Psoas muscle (tissue), 8 donors: ENCODE measurements around the gene COQ8A. TPM values are rescaled to one million over a fixed set of nuclear protein-coding genes. Genes with fewer than 3 reads are reported as not detected.

Experiments used
- ATAC-seq, 4 donors: fragments of 200-7000 bp; cut with Tn5 transposase; one replicate each; pipeline ENCODE4 v1.9.1; 2020; ENCODE audit warnings: moderate library complexity in 3 of 4, mild to moderate bottlenecking in 2 of 4
- DNase-seq, 2 donors: peaks; one replicate each; pipeline ENCODE4 v3.0.0-alpha.2; 2020
- H3K27ac ChIP-seq: fragments of 200-600 bp; one replicate; pipeline ENCODE4 v1.8.0; 2022
- H3K27me3 ChIP-seq, 3 donors: fragments of 200-600 bp in 1 of 3; one replicate each; pipeline versions ENCODE4 v1.6.1 to v1.8.0; 2013 to 2022; ENCODE audit warnings: low read length in 2 of 3, mild to moderate bottlenecking in 2 of 3, moderate library complexity in 1 of 3; ENCODE audit not compliant: insufficient read depth in 3 of 3
- H3K36me3 ChIP-seq, 2 donors: fragments of 200-600 bp in 1 of 2; one replicate each; pipeline versions ENCODE4 v1.6.1 to v1.8.0; 2013 to 2022; ENCODE audit warnings: low read depth in 1 of 2, mild to moderate bottlenecking in 1 of 2, moderate library complexity in 1 of 2; ENCODE audit not compliant: insufficient read depth in 1 of 2
- H3K4me1 ChIP-seq: fragments of 200-600 bp; one replicate; pipeline ENCODE4 v1.8.0; 2022
- H3K4me3 ChIP-seq: fragments of 200-600 bp; one replicate; pipeline ENCODE4 v1.8.0; 2022; ENCODE audit warnings: mild to moderate bottlenecking
- H3K9me3 ChIP-seq: fragments of 200-600 bp; one replicate; pipeline ENCODE4 v1.8.0; 2022
- CTCF ChIP-seq: fragments of 200-600 bp; IDR thresholded peaks from one replicate; pipeline ENCODE4 v1.8.0; 2022; ENCODE audit warnings: antibody characterized with exemption
- WGBS, 3 donors: extraction: QIAGEN DNeasy Blood & Tissue Kit; methylation state at CpG; one replicate each; pipeline versions ENCODE4 v1.1.6 to v1.1.7; 2013; 5-methylcytosine and 5-hydroxymethylcytosine counted together
- intact Hi-C, 2 donors: fragments of 100-400 bp; cut with DNase I; formaldehyde crosslinking; loops; one replicate each; pipeline versions ENCODE4 v1.11.0 to v1.14.2; 2022
- polyA plus RNA-seq, 3 donors: library from polyadenylated mRNA; stranded (reverse); fragments of 200-250 nt; gene quantifications; one replicate each; pipeline ENCODE4 v1.2.3, GENCODE V29; 2013
- total RNA-seq, 4 donors: library from RNA; stranded (reverse); fragmentation: NEBNext Ultra II Directional in 2 of 4; extraction: Animal tissue kit (Norgen Biotek cat#: 25700) in 2 of 4; gene quantifications; one replicate each; pipeline versions ENCODE4 v1.2.1 to v1.2.4, GENCODE V29; 2021 to 2023
- donor health status: healthy with polysubstance abuse.
- donor health status: DM: no; HTN: no; CAD: no; lungs with moderate emphysema.
- donor health status: Bipolar disorder and iron deficiency.
- donor health status: healthy.
- donor health status: DM: yes; HTN: yes; CAD: no.
- donor health status: DM: no; HTN: no; CAD: no.
- donor health status: DM: no; HTN: no; CAD: no.
- donor health status: DM: yes; HTN: yes; CAD: no.

The COQ8A gene
- total and polyA plus RNA-seq, 7 donors: 134 to 1,432 (median 726) TPM

GRCh38 chr1:226891846-226892523 lies 48.1 kb upstream of the COQ8A start:
- peaks cover 0 to 98% of the 10 kb centered on the region in 2 donors for H3K36me3 ChIP-seq
- 78 to 80% (median 80%) methylated on average over 17 of the region's 17 CpGs for WGBS, 3 donors
- H3K4me3 ChIP-seq: no peak overlapping the region
- H3K9me3 ChIP-seq: no peaks in the 10 kb centered on the region
- TF ChIP-seq CTCF: no peak
- H3K27ac ChIP-seq: no peak overlapping the region
- DNase-seq (no peak), ATAC-seq (no peak)
- intact Hi-C loops: no loop called here
- no peaks in the 10 kb centered on the region for H3K4me1 ChIP-seq
- no peaks in the 10 kb centered on the region for H3K27me3 ChIP-seq

GRCh38 chr1:226892524-226892875 lies 47.6 kb upstream of the COQ8A start:
- no peaks in the 10 kb centered on the region for H3K9me3 ChIP-seq
- intact Hi-C loops: no loop called here
- no peak for TF ChIP-seq CTCF
- DNase-seq (no peak), ATAC-seq (no peak)
- no peak overlapping the region for H3K4me3 ChIP-seq
- H3K27me3 ChIP-seq: no peaks in the 10 kb centered on the region
- WGBS, 3 donors: 67 to 75% (median 69%) methylated on average over 8 of the region's 8 CpGs
- H3K4me1 ChIP-seq: no peaks in the 10 kb centered on the region
- peaks cover 0 to 100% of the 10 kb centered on the region in 2 donors for H3K36me3 ChIP-seq
- no peak overlapping the region for H3K27ac ChIP-seq

- ATAC-seq (no peak), DNase-seq (no peak)
- peaks cover 0 to 100% of the 10 kb centered on the region in 2 donors for H3K36me3 ChIP-seq
- no peaks in the 10 kb centered on the region for H3K4me1 ChIP-seq
- intact Hi-C loops: no loop called here
- H3K27ac ChIP-seq: no peak overlapping the region
- no peaks in the 10 kb centered on the region for H3K9me3 ChIP-seq
- WGBS, 3 donors: 90 to 95% (median 94%) methylated on average over 13 of the region's 13 CpGs
- no peaks in the 10 kb centered on the region for H3K27me3 ChIP-seq
- no peak overlapping the region for H3K4me3 ChIP-seq
- no peak for TF ChIP-seq CTCF
Measured at GRCh38 chr1:226893936-226894335, 46.2 kb upstream of the COQ8A start.

- Histone ChIP-seq H3K27me3 (no peaks in the 10 kb centered on the region), H3K27ac (no peak overlapping the region), H3K4me1 (no peaks in the 10 kb centered on the region), H3K4me3 (no peak overlapping the region), H3K9me3 (no peaks in the 10 kb centered on the region), H3K36me3 (peaks cover 0 to 100% of the 10 kb centered on the region in 2 donors)
- intact Hi-C loops: no loop called here
- WGBS, 3 donors: 93 to 100% (median 93%) methylated on average over 3 of the region's 3 CpGs
- TF ChIP-seq CTCF: no peak
- ATAC-seq (no peak), DNase-seq (no peak)
Measured at GRCh38 chr1:226894826-226895225, 45.3 kb upstream of the COQ8A start.

- no peaks in the 10 kb centered on the region for H3K9me3 ChIP-seq
- no peak overlapping the region for H3K27ac ChIP-seq
- no peak overlapping the region for H3K4me3 ChIP-seq
- no peak for TF ChIP-seq CTCF
- peaks cover 0 to 100% of the 10 kb centered on the region in 2 donors for H3K36me3 ChIP-seq
- 78 to 90% (median 87%) methylated on average over 11 of the region's 11 CpGs for WGBS, 3 donors
- DNase-seq (no peak), ATAC-seq (no peak)
- intact Hi-C loops: no loop called here
- H3K4me1 ChIP-seq: no peaks in the 10 kb centered on the region
- H3K27me3 ChIP-seq: no peaks in the 10 kb centered on the region
Measured at GRCh38 chr1:226895644-226896043, 44.5 kb upstream of the COQ8A start.
